ENCODE measurements around the gene IRF4.

DNA sequence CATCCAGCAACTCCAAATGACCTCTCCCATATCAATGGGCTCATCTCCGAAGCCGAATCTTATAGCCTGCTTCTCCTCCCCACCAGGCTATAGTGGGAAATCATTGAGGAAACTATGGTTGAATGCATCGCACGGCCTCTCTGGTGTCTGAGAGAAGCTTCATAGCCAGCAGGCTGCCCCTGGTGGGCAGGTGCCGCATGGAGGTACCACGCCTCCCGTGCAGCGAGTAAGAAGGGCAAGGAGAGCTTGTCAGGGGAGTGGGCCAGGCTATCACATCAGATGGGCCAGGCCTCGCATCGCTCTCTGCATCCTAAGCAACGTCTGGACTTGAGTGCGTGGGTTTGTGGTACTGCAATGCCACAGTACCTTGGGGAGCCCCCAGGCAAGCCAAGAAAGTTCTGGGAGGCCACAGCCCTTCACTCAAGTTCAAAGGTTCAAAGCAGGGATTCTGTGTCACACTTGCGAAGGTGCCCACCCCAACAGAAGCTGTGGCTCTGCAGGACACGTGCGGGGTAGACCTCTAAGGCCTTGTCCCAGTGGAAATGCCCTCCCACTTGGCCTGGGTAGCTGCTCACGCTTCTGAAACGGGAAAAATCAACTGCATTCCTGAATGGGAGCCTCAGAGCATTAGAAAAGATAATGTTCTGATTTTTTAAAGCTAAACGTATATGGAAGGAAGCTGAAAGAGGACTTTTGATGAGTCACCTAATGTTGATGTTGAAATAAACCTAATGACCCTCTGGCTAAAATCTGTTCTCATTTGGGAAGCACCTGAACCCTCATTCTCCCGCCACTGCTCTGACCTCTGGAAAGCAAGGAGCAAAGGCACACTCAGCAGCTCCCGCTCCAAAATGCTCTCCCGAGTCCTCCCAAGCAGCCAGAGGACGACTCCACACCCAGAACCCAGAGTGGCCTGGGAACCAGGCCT, 8.4 kb upstream of the IRF4 start:
- TF ChIP-seq CTCF (IDR thresholded peaks at IDR 0.05) (no peak), EZH2 (IDR thresholded peaks at IDR 0.05; ENCODE audit: borderline replicate concordance, insufficient read depth, low read depth, low read length, poor library complexity, severe bottlenecking) (no peak)

Measured in B cell (primary cell).